Measurements from ENCODE around the gene RARG. TPM values are rescaled to one million over a fixed set of nuclear protein-coding genes. Genes with fewer than 3 reads are reported as not detected.
A peak's percentile ranks its signal among the peaks of the same experiment; 100 is the strongest.

The RARG gene
- total RNA-seq, 1 donor from 2014 or later, result 5.5 TPM

DNA sequence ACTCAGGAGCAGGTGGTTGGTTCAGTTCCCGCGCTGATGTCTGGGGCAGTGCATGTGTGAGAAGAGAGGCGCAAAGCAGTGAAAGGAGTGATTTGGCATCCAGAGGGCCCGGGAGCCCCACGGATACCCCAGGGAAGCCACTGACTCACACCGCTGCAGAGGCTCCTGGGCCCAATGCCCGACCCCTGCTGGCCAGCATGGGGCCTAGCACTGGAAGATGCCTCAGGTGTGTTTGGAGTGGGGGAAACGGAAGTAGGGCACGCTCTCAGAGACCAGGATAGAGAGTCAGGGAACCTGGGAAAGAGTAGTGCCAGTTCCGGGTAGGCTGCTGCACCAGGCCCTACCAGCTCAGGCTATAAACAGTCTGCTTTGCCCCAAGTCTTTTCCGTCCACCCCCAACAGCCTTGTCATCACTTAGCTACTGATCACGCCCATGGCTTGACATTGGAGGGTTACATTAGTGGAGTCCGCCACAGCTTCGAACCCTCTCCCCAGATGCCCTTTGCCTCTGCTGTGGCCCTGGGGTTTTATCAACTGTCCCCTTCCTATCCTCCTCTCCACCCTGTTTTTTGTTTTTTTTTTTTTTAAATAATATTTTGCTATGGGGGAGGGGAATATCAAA lies 41.8 kb downstream of the RARG start:
- ATAC-seq (ENCODE audit: low read depth), result peak; percentile 89
- TF ChIP-seq, protein P1, sequence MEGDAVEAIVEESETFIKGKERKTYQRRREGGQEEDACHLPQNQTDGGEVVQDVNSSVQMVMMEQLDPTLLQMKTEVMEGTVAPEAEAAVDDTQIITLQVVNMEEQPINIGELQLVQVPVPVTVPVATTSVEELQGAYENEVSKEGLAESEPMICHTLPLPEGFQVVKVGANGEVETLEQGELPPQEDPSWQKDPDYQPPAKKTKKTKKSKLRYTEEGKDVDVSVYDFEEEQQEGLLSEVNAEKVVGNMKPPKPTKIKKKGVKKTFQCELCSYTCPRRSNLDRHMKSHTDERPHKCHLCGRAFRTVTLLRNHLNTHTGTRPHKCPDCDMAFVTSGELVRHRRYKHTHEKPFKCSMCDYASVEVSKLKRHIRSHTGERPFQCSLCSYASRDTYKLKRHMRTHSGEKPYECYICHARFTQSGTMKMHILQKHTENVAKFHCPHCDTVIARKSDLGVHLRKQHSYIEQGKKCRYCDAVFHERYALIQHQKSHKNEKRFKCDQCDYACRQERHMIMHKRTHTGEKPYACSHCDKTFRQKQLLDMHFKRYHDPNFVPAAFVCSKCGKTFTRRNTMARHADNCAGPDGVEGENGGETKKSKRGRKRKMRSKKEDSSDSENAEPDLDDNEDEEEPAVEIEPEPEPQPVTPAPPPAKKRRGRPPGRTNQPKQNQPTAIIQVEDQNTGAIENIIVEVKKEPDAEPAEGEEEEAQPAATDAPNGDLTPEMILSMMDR (IDR thresholded peaks at IDR 0.05), result no peak
- POLR2A ChIA-PET, result interaction anchor here (0.6 to 2.1 kb wide), 4 partner anchors 9 to 46 kb away, joined by 3 to 7 read pairs (median 3); no protein-coding TSS in a partner anchor
- Mint-ChIP-seq H3K27ac (peak overlapping the region; percentile 31), H3K4me1 (peaks cover 8% of the 10 kb centered on the region), H3K9me3 (no peaks in the 10 kb centered on the region), H3K27me3 (no peaks in the 10 kb centered on the region), H3K4me3 (no peak overlapping the region), H3K36me3 (ENCODE audit: low read depth) (peaks cover 87% of the 10 kb centered on the region)
- DNase-seq, result no peak
- intact Hi-C loops (cut with micrococcal nuclease), result loop anchor here (1.0 to 2.0 kb wide), 3 partner anchors 10 to 123 kb away; partner anchors contain the start of genes CSAD and ZNF740
- CTCF ChIA-PET, result interaction anchor here (0.8 to 6.1 kb wide), 8 partner anchors 8 to 124 kb away, joined by 3 to 43 read pairs (median 3); partner anchors contain the start of genes CSAD, ITGB7 and ZNF740

DNA sequence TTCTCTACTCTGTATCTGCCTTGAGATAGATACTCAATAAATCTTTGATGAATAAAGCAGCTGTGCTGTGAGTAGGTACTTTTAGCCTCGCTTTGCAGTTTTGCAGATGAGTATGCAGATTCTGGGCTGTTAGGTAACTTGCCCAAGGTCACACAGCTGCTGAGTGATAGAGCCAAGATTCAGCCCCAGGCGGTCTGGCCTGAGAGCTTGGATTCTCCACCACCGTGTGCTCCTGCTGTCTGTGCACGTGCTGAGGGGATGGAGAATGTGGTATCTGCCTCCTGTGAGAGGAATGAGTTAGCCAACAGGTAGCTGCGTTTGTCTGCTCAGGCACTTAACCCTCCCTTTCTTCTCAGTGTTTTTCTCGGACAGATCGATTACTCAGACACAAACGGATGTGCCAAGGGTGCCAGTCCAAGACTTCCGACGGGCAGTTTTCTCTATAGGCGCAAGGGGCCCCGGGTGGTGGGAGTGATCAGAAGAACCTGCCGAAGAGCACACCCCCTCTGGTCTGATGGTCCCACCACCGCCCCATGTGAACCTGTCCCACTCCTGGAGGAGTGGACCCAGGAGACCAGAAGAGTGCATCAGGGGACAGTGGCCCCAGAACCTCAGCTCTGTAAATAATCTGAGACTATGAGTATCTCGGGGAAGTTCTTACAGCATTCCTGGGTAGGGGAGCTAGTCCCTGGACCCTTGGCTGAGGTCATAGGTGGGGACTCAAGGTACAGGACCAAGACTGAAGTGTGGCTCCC lies 44.7 kb downstream of the RARG start:
- intact Hi-C loops (cut with micrococcal nuclease), result no loop called here
- Mint-ChIP-seq H3K4me3 (no peak overlapping the region), H3K27ac (no peak overlapping the region), H3K9me3 (no peaks in the 10 kb centered on the region), H3K27me3 (no peaks in the 10 kb centered on the region), H3K36me3 (ENCODE audit: low read depth) (peaks cover 85% of the 10 kb centered on the region), H3K4me1 (peaks cover 31% of the 10 kb centered on the region)
- DNase-seq, result no peak
- no peak for ATAC-seq (ENCODE audit: low read depth)
- TF ChIP-seq, protein P1 (IDR thresholded peaks at IDR 0.05), result no peak
- CTCF ChIA-PET, result interaction anchor here (1.0 to 6.1 kb wide), 7 partner anchors 10 to 101 kb away, joined by 3 to 43 read pairs (median 5); no protein-coding TSS in a partner anchor
- POLR2A ChIA-PET, result interaction anchor here (0.5 to 3.7 kb wide), 4 partner anchors 12 to 262 kb away, joined by 3 to 25 read pairs (median 4); no protein-coding TSS in a partner anchor

GRCh38 chr12:53186745-53187144 lies 45.3 kb downstream of the RARG start:
- intact Hi-C loops (cut with micrococcal nuclease), result no loop called here
- Mint-ChIP-seq H3K4me1 (peaks cover 37% of the 10 kb centered on the region), H3K4me3 (no peak overlapping the region), H3K27ac (no peak overlapping the region), H3K27me3 (no peaks in the 10 kb centered on the region), H3K9me3 (no peaks in the 10 kb centered on the region), H3K36me3 (ENCODE audit: low read depth) (peaks cover 85% of the 10 kb centered on the region)
- no peak for DNase-seq
- ATAC-seq (ENCODE audit: low read depth), result no peak
- ChIA-PET POLR2A (interaction anchor here (0.5 to 3.7 kb wide), 2 partner anchors 12 to 263 kb away, joined by 4 to 25 read pairs; no protein-coding TSS in a partner anchor), CTCF (interaction anchor here (1.0 to 6.1 kb wide), 6 partner anchors 11 to 102 kb away, joined by 3 to 43 read pairs (median 5); no protein-coding TSS in a partner anchor)
- TF ChIP-seq, protein P1 (IDR thresholded peaks at IDR 0.05), result no peak

GRCh38 chr12:53185582-53186153 lies 46.3 kb downstream of the RARG start:
- CTCF ChIA-PET, result interaction anchor here (0.8 kb wide), 1 partner anchor 26 kb away, joined by 3 read pairs; no protein-coding TSS in a partner anchor
- Mint-ChIP-seq H3K36me3 (ENCODE audit: low read depth) (peaks cover 79% of the 10 kb centered on the region), H3K27me3 (no peaks in the 10 kb centered on the region), H3K4me3 (no peak overlapping the region), H3K4me1 (peaks cover 45% of the 10 kb centered on the region), H3K9me3 (no peaks in the 10 kb centered on the region), H3K27ac (no peak overlapping the region)
- TF ChIP-seq, protein P1 (IDR thresholded peaks at IDR 0.05), result no peak
- POLR2A ChIA-PET, result interaction anchor here (1.0 to 3.7 kb wide), 2 partner anchors 13 to 114 kb away, joined by 3 to 25 read pairs; no protein-coding TSS in a partner anchor
- intact Hi-C loops (cut with micrococcal nuclease), result no loop called here
- ATAC-seq (ENCODE audit: low read depth) (no peak), DNase-seq (no peak)

Data from activated B cell treated with CpG ODN at 0.5 μM for 24 hours (primary cell).